AG09319 (cell line): ENCODE results near the gene DCAF8.
"Not testable (repeated sequence)": the region's sequence is repeated elsewhere in the genome, so short reads cannot be mapped to it uniquely, and the experiment has no call there.

Experiments
- DNase-seq: peaks from one replicate; pipeline ENCODE4 v3.0.0-alpha.2; 2010; ENCODE audit warnings: low read depth; ENCODE audit errors: extremely low read depth
- TF ChIP-seq, protein P1 (sequence below): IDR thresholded peaks from 2 replicates; pipeline ENCODE4 v1.5.1; 2011; ENCODE audit warnings: low read depth, mild to moderate bottlenecking, inconsistent platforms, low read length, moderate library complexity

The DCAF8 gene

DNA sequence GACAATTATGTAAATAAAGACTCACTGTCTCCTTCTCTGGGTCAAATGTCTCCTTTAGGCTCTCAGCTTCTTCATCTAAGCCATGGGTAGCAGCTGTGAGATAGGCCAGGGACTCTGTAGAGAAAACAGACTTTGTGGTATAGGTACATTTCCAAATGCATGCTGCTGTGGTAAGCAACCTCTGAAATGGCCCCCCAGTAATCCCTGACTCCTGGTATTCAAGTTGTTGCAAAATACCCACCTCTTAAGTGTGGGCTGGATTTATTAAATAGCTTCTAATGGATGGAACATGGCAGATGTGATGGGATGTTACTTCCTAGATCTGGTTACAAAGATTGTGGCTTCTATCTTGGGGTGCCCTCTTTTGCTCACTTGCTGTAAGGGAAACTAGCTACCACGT, 33.7 kb upstream of the DCAF8 start:
- TF ChIP-seq, protein P1, sequence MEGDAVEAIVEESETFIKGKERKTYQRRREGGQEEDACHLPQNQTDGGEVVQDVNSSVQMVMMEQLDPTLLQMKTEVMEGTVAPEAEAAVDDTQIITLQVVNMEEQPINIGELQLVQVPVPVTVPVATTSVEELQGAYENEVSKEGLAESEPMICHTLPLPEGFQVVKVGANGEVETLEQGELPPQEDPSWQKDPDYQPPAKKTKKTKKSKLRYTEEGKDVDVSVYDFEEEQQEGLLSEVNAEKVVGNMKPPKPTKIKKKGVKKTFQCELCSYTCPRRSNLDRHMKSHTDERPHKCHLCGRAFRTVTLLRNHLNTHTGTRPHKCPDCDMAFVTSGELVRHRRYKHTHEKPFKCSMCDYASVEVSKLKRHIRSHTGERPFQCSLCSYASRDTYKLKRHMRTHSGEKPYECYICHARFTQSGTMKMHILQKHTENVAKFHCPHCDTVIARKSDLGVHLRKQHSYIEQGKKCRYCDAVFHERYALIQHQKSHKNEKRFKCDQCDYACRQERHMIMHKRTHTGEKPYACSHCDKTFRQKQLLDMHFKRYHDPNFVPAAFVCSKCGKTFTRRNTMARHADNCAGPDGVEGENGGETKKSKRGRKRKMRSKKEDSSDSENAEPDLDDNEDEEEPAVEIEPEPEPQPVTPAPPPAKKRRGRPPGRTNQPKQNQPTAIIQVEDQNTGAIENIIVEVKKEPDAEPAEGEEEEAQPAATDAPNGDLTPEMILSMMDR: no peak
- DNase-seq: no peak

DNA sequence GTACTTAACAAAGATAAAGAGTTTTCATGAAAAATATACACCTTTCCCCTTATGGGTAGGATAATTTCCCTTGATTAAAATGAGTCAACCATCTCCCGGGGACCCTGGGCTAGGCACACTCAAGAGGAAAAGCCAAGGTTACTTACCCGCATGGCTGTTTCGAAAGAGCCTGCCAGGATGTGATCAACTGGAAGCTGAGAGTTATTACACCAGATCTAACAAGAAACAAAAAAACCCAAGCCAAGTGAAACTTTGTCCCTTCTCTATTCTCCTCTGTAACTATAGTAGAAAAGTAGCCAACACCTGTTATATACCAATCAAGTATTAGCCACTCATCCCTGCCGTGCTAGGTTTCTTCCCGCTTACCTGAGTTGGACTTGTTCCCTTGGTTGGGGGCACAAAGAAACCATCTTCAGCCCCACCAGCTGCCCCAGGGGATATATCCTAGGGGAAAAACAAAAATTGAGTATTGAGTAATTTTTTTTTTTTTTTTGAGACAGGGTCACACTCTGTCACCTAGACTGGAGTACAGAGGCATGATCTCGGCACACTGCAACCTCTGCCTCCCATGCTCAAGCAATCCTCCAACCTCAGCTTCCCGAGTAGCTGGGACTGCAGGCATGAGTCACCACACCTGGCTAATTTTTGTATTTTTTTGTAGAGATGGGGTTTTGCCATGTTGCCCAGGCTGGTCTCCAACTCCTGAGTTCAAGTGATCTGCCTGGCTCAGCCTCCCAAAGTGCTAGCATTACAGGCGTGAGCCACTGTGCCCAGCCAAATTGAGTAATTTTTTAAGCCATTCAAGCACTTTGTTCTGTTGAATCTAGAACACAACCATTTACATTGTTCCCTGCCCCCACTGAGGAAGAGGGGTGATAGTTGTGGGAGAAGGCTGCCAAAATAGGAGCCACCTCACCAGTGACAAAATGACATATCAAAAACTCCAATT, 30.9 kb upstream of the DCAF8 start:
- TF ChIP-seq, protein P1: no peak
- DNase-seq: no peak

DNA sequence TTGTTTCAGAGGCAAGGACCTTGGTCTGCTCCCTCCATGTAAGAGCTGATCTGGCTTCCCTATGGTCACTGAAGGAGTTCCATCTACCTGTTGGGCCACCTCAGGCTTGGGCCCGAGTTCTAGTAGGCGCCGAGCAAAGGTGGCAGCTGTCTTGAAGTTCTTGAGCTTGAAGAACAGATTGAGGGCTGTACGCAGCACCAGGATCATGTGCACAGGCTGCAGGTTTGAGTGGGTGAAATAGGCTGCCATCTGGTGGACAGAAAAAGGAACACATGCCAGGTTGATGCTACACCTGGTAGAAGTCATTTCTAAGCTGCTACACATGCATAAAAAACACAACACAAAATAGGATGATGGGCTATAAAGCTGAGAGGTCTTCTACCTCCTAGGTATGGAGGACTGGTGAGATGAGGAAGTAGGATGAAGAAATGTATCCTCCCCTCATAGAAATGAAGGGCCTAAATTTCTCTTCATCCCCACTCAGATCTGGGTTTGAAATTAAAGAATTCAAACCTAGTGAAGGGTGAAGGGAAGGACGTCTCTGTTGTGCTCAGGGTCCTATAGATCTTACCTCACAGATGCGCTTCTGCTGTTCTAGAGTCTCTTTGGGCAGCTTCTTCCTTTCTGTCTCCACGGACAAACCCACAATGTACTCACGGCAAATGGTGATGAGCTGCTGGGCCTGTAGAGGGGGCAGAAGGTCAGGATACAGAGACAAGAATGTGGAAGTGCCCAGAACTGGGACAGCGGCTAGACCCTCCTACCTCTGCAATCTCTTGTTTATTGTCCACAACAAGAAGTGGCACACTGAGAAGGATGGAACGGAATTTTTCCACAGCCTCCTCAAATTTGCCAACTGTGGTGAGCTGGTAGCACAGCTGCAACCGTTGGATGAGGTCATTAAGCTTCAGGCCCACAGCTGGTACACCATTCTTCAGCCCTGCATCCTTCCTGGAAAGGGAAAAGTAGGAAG, 29.2 kb upstream of the DCAF8 start:
- peak; percentile 40 for DNase-seq
- TF ChIP-seq, protein P1: peak; percentile 76

DNA sequence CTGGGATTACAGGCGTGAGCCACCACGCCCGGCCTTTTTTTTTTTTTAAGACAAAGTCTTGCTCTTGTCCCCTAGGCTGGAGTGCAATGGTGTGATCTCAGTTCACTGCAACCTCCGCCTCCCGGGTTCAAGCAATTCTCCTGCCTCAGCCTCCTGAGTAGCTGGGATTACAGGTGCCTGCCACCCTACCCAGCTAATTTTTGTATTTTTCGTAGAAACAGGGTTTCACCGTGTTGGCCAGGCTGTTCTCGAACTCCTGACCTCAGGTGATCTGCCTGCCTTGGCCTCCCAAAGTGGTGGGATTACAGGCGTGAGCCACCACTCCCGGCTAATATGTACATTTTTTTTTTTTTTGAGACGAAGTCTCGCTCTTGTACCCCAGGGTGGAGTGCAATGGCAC, 25.4 kb upstream of the DCAF8 start:
- DNase-seq: not testable (repeated sequence)

DNA sequence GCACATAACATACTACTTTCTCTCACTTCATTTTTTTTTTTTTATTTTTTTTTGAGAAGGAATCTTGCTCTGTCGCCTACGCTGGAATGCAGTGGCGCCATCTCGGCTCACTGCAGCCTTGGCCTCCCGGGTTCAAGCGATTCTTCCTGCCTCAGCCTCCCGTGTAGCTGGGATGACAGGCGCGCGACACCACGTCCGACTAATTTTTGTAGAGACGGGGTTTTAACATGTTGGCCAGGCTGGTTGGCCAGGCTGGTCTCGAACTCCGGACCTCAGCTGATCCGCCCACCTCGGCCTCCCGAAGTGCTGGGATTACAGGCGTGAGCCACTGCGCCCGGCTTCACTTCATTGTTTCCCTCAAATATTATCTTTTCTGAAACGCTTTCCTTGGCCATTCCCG, 23.2 kb upstream of the DCAF8 start:
- DNase-seq: no peak

DNA sequence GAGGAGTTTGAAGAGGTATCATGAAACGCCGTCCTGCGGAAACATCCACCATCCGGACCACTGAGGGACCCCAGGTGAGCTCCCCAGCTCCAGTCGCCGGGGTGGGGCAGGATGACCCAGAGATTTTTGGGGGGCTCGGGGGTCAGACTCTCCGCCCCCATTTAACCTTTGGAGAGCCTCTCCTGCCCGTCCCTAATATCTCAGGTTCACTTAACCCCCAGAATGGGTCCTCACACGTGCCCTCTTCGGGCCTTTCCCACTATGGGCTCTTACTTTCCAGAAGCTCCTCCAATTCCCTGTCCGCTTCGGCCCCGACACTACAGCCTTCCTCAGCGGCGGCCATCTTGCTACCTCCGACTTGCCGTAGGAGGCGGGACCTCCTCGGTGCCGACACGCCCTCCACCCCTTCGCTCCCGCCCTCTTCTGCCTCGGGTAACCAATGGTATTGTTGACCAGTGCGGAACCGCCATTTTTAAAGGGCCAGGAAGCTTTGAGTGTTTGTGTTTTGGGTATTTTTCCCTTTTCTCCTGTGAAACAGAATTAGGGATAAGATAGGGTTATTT, 22.5 kb upstream of the DCAF8 start, which contains the start of gene PEX19:
Gene PEX19 (minus strand): TSS at position 352 of the 563 bp plus-strand sequence. CDS start 9 bp downstream, at position 343.
- TF ChIP-seq, protein P1: no peak
- peak; percentile 81 for DNase-seq

More for the DNA sequence above, 23.2 kb upstream of the DCAF8 start:
- TF ChIP-seq, protein P1: no peak

DNA sequence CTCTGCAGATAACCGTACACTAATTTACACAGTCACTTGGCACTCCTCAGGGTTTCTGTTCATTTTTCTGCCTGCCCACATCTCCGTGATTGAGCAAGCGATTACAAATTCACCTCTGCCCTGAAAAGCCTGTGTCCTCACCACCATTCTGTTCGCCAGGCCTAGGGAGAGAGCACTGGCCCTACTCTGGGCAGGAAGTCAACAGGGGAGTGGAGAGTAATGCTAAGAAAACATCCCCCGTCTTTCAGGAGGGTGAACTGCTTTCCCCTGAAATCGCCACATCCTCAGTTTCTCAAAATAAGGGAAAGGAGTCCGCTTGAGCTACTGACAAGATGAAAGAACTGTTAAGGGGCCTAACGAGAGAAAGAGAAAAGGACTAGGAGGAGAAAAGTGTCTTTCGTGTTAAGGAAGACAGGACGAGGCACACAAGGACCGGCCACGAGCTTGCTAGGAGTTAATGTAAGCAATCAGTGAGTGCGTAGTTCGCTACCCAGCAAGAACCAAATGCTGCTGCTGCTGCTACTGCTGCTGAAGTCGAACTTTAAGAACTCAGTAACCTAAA, 22.0 kb upstream of the DCAF8 start:
- no peak for DNase-seq
- TF ChIP-seq, protein P1: no peak
